Activated B cell treated with CpG ODN at 0.5 μM for 24 hours (primary cell): ENCODE results near the gene PRKCB. TPM values are rescaled to one million over a fixed set of nuclear protein-coding genes. Genes with fewer than 3 reads are reported as not detected.

ENCODE experiments used
- ATAC-seq: fragments of 200-7000 bp; cut with Tn5 transposase; one replicate; pipeline ENCODE4 v1.10.0; 2021; ENCODE audit warnings: low read depth, mild to moderate bottlenecking, moderate library complexity
- CTCF ChIA-PET: fragments of 350-600 bp; sonication (Branson Sonifier 250); formaldehyde crosslinking; loops from one replicate; lab custom pipeline; 2021; ENCODE audit warnings: antibody characterized with exemption; lab: Charles Lee
- POLR2A ChIA-PET: fragments of 350-600 bp; sonication (Branson Sonifier 250); formaldehyde crosslinking; loops from one replicate; lab custom pipeline; 2021; ENCODE audit warnings: antibody characterized with exemption; lab: Charles Lee
- DNase-seq: peaks from one replicate; pipeline ENCODE4 v3.0.0; 2022
- H3K27ac Mint-ChIP-seq: one replicate; pipeline ENCODE4 v1.8.0; 2020; ENCODE audit warnings: mixed read lengths
- H3K27me3 Mint-ChIP-seq: one replicate; pipeline ENCODE4 v1.8.0; 2021; ENCODE audit warnings: mixed read lengths
- H3K36me3 Mint-ChIP-seq: one replicate; pipeline ENCODE4 v1.8.0; 2021; ENCODE audit warnings: low read depth, mixed read lengths
- H3K4me1 Mint-ChIP-seq: one replicate; pipeline ENCODE4 v1.8.0; 2021; ENCODE audit warnings: mixed read lengths
- H3K4me3 Mint-ChIP-seq: one replicate; pipeline ENCODE4 v1.8.0; 2020; ENCODE audit warnings: mild to moderate bottlenecking, mixed read lengths
- H3K9me3 Mint-ChIP-seq: one replicate; pipeline ENCODE4 v1.8.0; 2020; ENCODE audit warnings: mixed read lengths
- CTCF ChIP-seq: fragments of 200-600 bp; IDR thresholded peaks from one replicate; pipeline ENCODE4 v1.8.0; 2022; ENCODE audit warnings: antibody characterized with exemption, mild to moderate bottlenecking
- intact Hi-C: fragments of 100-400 bp; cut with micrococcal nuclease; formaldehyde crosslinking; loops from one replicate; pipeline ENCODE4 v1.15.1; 2024
- total RNA-seq: library from RNA; stranded (reverse); gene quantifications from 2 replicates; pipeline ENCODE4 v1.2.3, GENCODE V29; 2022

PRKCB gene
- total RNA-seq, 1 donor from 2014 or later, result 146 TPM

- DNase-seq (no peak), ATAC-seq (no peak)
- ChIA-PET CTCF (no interaction called here), POLR2A (interaction anchor here (0.6 kb wide), 1 partner anchor 28 kb away, joined by 3 read pairs; no protein-coding TSS in a partner anchor)
- TF ChIP-seq CTCF, result no peak
- intact Hi-C loops, result no loop called here
- peaks cover 37% of the 10 kb centered on the region for H3K36me3 Mint-ChIP-seq
- H3K4me1 Mint-ChIP-seq, result peaks cover 87% of the 10 kb centered on the region
- H3K4me3 Mint-ChIP-seq, result peak overlapping the region; percentile 13
- no peaks in the 10 kb centered on the region for H3K27me3 Mint-ChIP-seq
- H3K9me3 Mint-ChIP-seq, result no peaks in the 10 kb centered on the region
- H3K27ac Mint-ChIP-seq, result peak overlapping the region; percentile 87
Observed at GRCh38 chr16:23962001-23962400, 126.2 kb downstream of the PRKCB start.

GRCh38 chr16:23964136-23964535 is 128.4 kb downstream of the PRKCB start:
- Mint-ChIP-seq H3K36me3 (peaks cover 49% of the 10 kb centered on the region), H3K4me1 (peaks cover 88% of the 10 kb centered on the region), H3K9me3 (no peaks in the 10 kb centered on the region), H3K27ac (no peak overlapping the region), H3K27me3 (no peaks in the 10 kb centered on the region), H3K4me3 (no peak overlapping the region)
- ChIA-PET POLR2A (no interaction called here), CTCF (interaction anchor here (2.3 kb wide), 1 partner anchor 161 kb away, joined by 8 read pairs; no protein-coding TSS in a partner anchor)
- no peak for TF ChIP-seq CTCF
- intact Hi-C loops, result no loop called here
- no peak for DNase-seq
- ATAC-seq, result no peak

- Mint-ChIP-seq H3K36me3 (peaks cover 60% of the 10 kb centered on the region), H3K9me3 (no peaks in the 10 kb centered on the region), H3K27ac (peak overlapping the region; percentile 18), H3K27me3 (no peaks in the 10 kb centered on the region), H3K4me1 (peaks cover 88% of the 10 kb centered on the region), H3K4me3 (no peak overlapping the region)
- intact Hi-C loops, result no loop called here
- DNase-seq, result no peak
- no peak for TF ChIP-seq CTCF
- no peak for ATAC-seq
- ChIA-PET CTCF (interaction anchor here (1.5 to 2.3 kb wide), 2 partner anchors 27 to 163 kb away, joined by 3 to 8 read pairs; no protein-coding TSS in a partner anchor), POLR2A (interaction anchor here (2.3 kb wide), 1 partner anchor 12 kb away, joined by 13 read pairs; no protein-coding TSS in a partner anchor)
Observed at GRCh38 chr16:23965137-23965733, 129.5 kb downstream of the PRKCB start.

- no peaks in the 10 kb centered on the region for H3K27me3 Mint-ChIP-seq
- H3K9me3 Mint-ChIP-seq, result no peaks in the 10 kb centered on the region
- ATAC-seq (peak; percentile 79), DNase-seq (no peak)
- intact Hi-C loops, result loop anchor here (1.0 kb wide), 1 partner anchor 9 kb away; no protein-coding TSS in a partner anchor
- peak overlapping the region; percentile 59 for H3K4me3 Mint-ChIP-seq
- peaks cover 72% of the 10 kb centered on the region for H3K36me3 Mint-ChIP-seq
- ChIA-PET CTCF (interaction anchor here (0.7 to 1.7 kb wide), 4 partner anchors 15 to 163 kb away, joined by 3 to 11 read pairs (median 4); no protein-coding TSS in a partner anchor), POLR2A (interaction anchor here (1.8 to 2.3 kb wide), 2 partner anchors 11 to 14 kb away, joined by 5 to 13 read pairs; no protein-coding TSS in a partner anchor)
- no peak for TF ChIP-seq CTCF
- H3K27ac Mint-ChIP-seq, result peak overlapping the region; percentile 67
- peaks cover 87% of the 10 kb centered on the region for H3K4me1 Mint-ChIP-seq
Observed at GRCh38 chr16:23966597-23967394, 131.0 kb downstream of the PRKCB start.

GRCh38 chr16:23967775-23968174 is 132.0 kb downstream of the PRKCB start:
- ATAC-seq (peak; percentile 20), DNase-seq (no peak)
- ChIA-PET POLR2A (no interaction called here), CTCF (interaction anchor here (1.2 to 1.8 kb wide), 2 partner anchors 16 to 91 kb away, joined by 4 to 5 read pairs; no protein-coding TSS in a partner anchor)
- Mint-ChIP-seq H3K9me3 (no peaks in the 10 kb centered on the region), H3K4me1 (peaks cover 85% of the 10 kb centered on the region), H3K27me3 (no peaks in the 10 kb centered on the region), H3K27ac (peak overlapping the region; percentile 67), H3K36me3 (peaks cover 70% of the 10 kb centered on the region), H3K4me3 (peak overlapping the region; percentile 19)
- intact Hi-C loops, result no loop called here
- TF ChIP-seq CTCF, result no peak
